Suppressor macrophage treated with lipopolysaccharide for 1 hour (primary cell): ENCODE results near the gene RAB5A.
"Not testable (repeated sequence)": the region's sequence is repeated elsewhere in the genome, so short reads cannot be mapped to it uniquely, and the experiment has no call there.

Experiments used
- DNase-seq, 3 donors: peaks; one replicate each; pipeline ENCODE4 v3.0.0-alpha.2; 2020 to 2022

RAB5A gene

DNA sequence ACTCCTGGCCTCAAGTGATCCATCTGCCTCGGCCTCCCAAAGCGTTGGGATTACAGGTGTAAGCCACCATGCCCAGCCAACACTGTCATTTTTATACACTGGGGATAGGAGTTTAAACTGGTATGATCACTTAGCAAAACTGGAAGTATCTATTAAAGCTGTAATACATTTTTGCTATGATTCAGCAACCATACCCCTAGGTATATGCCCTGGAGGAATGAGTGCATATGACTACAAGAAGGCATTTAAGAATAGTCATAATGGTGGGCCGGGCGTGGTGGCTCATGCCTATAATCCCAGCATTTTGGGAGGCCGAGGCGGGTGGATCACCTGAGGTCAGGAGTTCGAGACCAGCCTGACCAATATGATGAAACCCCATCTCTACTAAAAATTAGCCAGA lies 85.0 kb downstream of the RAB5A start:
- DNase-seq: not testable (repeated sequence)
